BE2C (cell line): ENCODE results near the gene ACTRT3.

ENCODE experiments used
- DNase-seq: peaks from one replicate; pipeline ENCODE4 v3.0.0-alpha.2; 2020
- H3K27me3 ChIP-seq: fragments of 250-450 bp; sonication (Bioruptor Pico); 2 replicates; pipeline ENCODE4 v1.5.1; 2020; ENCODE audit warnings: mild to moderate bottlenecking
- H3K36me3 ChIP-seq: fragments of 250-450 bp; sonication (Bioruptor Pico); 2 replicates; pipeline ENCODE4 v1.5.1; 2020; ENCODE audit warnings: mild to moderate bottlenecking
- H3K4me1 ChIP-seq: fragments of 250-450 bp; sonication (Bioruptor Pico); 2 replicates; pipeline ENCODE4 v1.5.1; 2020
- H3K4me3 ChIP-seq: 2 replicates; pipeline ENCODE4 v1.5.1; 2011; ENCODE audit warnings: low read depth, low read length
- H3K9me3 ChIP-seq: fragments of 250-450 bp; sonication (Bioruptor Pico); 2 replicates; pipeline ENCODE4 v1.5.1; 2020
- TF ChIP-seq, protein P1 (sequence below): IDR thresholded peaks from 2 replicates; pipeline ENCODE4 v1.5.1; 2012; ENCODE audit warnings: mild to moderate bottlenecking, low read depth, low read length

ACTRT3 gene

DNA sequence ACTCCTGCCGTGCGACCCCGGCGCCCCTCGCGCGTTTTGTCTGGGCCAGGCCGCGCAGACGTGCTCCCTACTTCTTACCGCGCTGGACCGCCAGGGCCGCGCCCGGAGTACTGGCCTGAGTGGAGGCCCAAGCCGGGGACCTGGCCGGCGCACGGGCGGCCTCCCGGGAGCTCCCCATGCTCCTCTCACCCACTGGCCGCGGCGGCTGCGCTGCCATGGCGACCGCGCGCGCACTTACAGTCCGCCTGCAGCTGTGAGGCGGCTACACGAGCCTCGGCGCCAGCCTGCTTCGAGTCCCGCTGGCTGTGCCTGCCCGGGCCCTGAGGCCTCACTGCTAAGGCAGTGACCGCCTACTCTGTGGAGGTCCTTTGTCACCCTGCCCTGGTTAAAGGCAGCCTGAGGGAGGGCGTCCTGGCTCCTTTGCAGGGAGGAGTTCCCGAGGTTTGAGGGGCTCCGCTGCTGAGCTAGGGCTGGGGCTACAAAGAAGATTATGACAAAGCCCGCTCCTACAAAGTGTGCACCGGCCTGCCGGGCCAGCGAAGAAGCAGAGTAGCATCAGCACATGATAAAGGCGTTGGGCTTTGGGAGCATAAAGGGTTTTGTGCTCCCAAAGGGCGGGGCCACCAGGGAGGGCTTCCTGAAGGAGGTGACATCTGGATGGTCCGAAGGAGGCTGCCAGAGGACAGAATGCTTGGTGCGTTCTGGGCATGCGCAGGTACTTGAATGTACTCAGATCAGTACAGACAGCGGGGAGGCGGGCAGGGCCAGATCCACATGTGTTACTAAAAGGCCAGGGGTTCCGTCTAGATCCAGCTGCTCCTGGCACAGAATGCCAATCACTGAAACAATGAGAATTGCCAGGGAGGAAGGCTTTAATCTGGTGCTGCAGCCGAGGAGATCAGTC is 43.2 kb upstream of the ACTRT3 start, which contains the start of the genes LRRC34 and LRRIQ4:
Gene LRRC34 (minus strand): TSS at position 573 of the 904 bp plus-strand sequence. CDS start 356 bp downstream, at position 217.
Gene LRRIQ4 (plus strand): TSS at position 539 of the 904 bp plus-strand sequence. CDS start 9,052 bp downstream, outside the sequence.
- Histone ChIP-seq H3K36me3 (no peaks in the 10 kb centered on the region), H3K4me3 (peak within 1 kb of the TSS; percentile 94), H3K9me3 (no peaks in the 10 kb centered on the region), H3K4me1 (no peaks in the 10 kb centered on the region), H3K27me3 (no peaks in the 10 kb centered on the region)
- TF ChIP-seq, protein P1, sequence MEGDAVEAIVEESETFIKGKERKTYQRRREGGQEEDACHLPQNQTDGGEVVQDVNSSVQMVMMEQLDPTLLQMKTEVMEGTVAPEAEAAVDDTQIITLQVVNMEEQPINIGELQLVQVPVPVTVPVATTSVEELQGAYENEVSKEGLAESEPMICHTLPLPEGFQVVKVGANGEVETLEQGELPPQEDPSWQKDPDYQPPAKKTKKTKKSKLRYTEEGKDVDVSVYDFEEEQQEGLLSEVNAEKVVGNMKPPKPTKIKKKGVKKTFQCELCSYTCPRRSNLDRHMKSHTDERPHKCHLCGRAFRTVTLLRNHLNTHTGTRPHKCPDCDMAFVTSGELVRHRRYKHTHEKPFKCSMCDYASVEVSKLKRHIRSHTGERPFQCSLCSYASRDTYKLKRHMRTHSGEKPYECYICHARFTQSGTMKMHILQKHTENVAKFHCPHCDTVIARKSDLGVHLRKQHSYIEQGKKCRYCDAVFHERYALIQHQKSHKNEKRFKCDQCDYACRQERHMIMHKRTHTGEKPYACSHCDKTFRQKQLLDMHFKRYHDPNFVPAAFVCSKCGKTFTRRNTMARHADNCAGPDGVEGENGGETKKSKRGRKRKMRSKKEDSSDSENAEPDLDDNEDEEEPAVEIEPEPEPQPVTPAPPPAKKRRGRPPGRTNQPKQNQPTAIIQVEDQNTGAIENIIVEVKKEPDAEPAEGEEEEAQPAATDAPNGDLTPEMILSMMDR = no peak
- DNase-seq = peak; percentile 93

DNA sequence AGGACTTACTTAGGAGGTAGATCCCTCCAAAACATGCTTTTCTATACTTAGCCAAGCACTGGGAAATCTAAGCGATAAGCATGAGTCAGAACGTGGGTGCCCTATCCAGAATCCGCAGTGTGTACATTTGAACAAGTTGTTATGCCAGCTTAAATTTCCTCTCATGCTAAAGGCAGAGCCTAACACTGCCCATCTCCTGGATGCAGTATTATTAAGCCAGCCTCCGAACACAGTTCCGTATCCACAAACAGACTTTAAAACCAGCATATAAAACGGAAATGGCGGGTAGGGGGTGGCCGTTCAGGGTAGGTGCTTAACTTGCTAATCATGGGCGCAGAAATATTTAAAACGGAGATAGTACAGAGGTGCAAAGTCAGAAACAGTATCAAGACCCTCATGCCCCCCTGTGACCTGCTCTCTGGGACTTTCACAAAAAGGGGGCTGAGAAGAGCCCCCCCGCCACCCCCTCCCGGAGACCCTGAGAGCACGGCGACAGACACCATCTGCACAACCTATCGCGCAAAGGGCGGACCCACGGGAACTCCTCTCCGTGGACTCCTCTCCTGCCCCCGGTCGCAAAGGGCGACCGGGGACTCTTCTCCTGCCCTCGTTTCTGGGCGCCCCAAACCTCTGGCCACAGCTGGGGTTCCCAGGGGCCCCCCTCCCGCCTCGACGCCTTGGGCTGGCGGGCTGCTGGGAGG is 42.4 kb upstream of the ACTRT3 start:
- Histone ChIP-seq H3K27me3 (no peaks in the 10 kb centered on the region), H3K9me3 (no peaks in the 10 kb centered on the region), H3K4me1 (no peaks in the 10 kb centered on the region), H3K36me3 (no peaks in the 10 kb centered on the region; the same call in 1 of the 2 replicates), H3K4me3 (peak overlapping the region; percentile 94)
- TF ChIP-seq, protein P1 = no peak
- peak; percentile 55 for DNase-seq

DNA sequence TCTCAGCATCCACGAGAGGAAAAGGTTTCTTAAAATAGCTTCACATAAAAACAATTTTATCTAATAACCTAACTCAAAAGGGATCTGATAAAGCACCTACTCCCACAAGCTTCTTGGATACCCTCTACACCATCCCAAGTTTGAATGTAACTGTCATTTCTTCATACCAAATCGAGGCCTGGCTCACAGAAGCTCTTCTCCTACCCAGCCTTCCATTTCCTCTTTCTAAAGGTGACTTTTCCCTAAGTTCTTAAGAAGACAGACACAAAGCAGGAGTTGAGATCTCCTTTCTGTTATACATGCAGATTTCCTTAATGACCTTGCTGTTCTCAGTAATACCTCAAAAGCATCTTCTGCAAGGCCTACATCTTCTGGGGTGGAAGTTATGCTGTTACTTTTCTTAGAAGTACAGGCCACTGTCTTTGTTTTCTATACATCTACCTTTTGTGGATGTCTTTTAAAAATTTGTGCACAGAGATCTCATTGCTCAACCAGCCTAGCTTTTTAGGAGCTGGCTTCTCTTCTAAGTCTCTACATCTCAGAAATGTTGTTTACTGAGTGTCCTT is 40.0 kb upstream of the ACTRT3 start:
- TF ChIP-seq, protein P1 = no peak
- no peak for DNase-seq
- no peaks in the 10 kb centered on the region for H3K9me3 ChIP-seq
- no peaks in the 10 kb centered on the region for H3K27me3 ChIP-seq
- no peaks in the 10 kb centered on the region for H3K4me1 ChIP-seq
- H3K36me3 ChIP-seq = no peaks in the 10 kb centered on the region; the same call in 1 of the 2 replicates
- H3K4me3 ChIP-seq = no peak overlapping the region

DNA sequence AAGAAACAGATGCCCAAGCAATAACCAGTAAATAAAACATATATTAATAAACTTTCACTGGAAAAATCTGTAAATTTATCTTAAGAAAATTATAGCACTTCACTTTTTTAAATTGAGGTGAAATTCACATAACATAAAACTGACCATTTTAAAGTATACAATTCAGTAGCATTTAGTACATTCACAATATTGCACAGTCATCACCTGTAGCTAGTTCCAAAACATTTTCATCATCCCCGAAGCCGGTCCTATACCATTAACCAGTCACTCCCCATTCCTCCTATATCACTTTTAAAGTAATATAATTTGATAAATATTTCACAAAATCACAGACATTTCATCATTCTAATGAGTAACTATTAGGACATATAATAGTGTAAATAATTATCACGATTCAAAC is 35.3 kb upstream of the ACTRT3 start:
- Histone ChIP-seq H3K36me3 (peaks cover 32% of the 10 kb centered on the region), H3K9me3 (no peaks in the 10 kb centered on the region), H3K4me3 (no peak overlapping the region), H3K4me1 (no peaks in the 10 kb centered on the region), H3K27me3 (no peaks in the 10 kb centered on the region)
- TF ChIP-seq, protein P1 = no peak
- DNase-seq = no peak

DNA sequence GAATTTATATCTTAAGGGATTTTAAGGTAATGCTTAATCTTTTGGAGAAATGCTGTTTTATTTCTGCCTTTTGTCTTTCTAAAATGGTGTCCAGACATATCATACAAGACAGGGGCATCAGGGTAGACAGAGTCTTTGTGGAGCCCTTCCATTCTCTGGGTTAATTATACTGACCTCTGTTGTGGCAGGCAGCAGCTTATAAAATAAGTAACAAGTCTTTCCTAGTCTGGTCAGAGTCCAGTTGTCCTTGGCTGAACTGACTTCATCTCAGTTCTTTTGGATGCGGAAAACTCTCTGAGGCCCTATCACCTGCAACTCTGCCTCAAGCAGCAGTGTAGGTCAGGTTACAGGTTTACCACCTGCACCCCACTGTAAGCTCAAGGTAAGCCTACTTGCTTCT is 23.0 kb upstream of the ACTRT3 start:
- no peak overlapping the region for H3K4me3 ChIP-seq
- no peaks in the 10 kb centered on the region for H3K9me3 ChIP-seq
- no peaks in the 10 kb centered on the region for H3K27me3 ChIP-seq
- DNase-seq = no peak
- TF ChIP-seq, protein P1 = no peak
- peaks cover 16% of the 10 kb centered on the region for H3K36me3 ChIP-seq
- no peaks in the 10 kb centered on the region for H3K4me1 ChIP-seq
